ENCODE data around the gene SKOR2.

The SKOR2 gene

DNA sequence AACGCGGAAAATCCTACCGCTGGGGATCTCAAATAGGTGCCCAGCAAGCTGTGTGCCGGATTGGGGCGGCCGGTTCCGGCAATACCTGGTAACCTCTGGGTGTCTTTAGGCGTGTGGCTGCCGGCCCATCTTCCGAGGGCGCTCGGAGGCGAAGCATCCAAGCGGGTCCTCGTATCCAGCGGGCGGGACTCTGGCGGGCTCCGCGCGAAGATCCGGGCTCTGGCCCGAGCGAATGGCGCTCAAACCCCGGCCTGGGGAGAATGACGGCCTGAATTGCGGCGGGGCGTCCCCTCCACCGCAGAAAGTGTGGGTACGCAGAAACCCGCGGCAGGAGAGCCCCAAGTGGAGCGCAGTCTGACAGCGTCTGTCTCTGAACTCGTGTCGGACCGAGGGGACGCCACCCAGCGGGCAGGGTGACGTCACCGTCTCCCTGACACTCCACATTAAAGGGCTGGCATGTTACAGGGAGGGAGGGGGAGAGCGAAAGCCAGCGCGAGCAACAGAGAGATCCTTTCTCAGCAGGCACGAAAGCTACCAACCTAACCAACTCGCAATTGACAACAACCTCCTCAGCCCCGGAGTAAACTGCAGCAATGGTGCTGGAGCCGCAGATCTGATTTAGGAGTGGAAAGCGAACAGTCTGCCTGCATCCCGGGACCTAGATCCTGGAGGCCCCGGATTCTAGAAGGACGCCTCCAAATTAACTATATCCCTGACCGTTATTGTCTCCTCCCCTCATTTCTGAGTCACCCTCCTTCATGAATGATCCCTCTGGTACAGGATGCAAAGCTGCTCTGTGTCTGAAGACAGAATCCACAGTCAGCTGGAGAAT is at the start of gene SKOR2:
SKOR2 (minus strand) TSS at position 372 of the 832 bp plus-strand sequence. CDS start 2,477 bp downstream, outside the sequence.
- DNase-seq (ENCODE audit: low read depth in 2 of 2): no peak

GRCh38 chr18:47296462-47296861 is 45.0 kb upstream of the SKOR2 start:
- no peak for DNase-seq (ENCODE audit: low read depth in 2 of 2)

DNA sequence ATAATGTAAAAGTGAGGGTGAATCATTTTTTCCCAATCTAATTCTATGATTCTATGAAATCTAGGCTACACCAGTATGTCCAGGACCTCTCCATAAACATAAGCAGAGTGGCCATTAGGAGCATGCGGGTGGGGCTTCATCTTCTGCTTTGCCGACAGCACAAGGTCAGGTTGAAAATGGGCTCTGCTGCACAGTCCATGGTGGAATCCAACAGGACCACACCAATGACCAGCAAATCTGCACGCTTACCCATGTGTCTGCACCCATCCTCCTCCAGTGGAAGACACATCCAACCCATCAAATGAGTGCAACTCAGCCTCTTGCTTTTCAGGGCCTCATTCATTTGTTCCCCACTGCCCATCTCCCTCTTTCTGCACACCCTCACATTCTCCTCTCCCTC is 43.3 kb upstream of the SKOR2 start:
- no peak for DNase-seq (ENCODE audit: low read depth in 2 of 2)

- DNase-seq (ENCODE audit: low read depth in 2 of 2): no peak
Measured at GRCh38 chr18:47288741-47289140, 37.3 kb upstream of the SKOR2 start.

GRCh38 chr18:47287911-47288585 is 36.6 kb upstream of the SKOR2 start:
- DNase-seq (ENCODE audit: low read depth in 2 of 2): no peak

GRCh38 chr18:47286776-47287410 is 35.4 kb upstream of the SKOR2 start:
- no peak for DNase-seq (ENCODE audit: low read depth in 2 of 2)

DNA sequence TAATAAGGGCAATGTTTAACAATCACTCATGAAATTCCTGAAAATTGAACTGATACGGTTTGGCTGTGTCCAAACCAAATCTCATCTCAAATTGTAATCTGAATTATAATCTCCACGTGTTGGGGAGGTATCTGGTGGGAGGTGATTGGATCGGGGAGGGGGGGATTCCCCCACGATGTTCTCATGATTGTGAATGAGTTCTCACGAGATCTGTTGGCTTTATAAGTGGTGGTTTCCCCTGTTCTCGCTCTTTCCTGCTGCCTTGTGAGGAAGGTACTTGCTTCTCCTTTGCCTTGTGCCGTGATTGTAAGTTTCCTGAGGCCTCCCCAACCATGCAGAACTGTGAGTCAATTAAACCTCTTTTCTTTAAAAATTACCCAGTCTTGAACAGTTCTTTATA is 34.0 kb upstream of the SKOR2 start:
- no peak for DNase-seq (ENCODE audit: low read depth in 2 of 2)

GRCh38 chr18:47284721-47285395 is 33.4 kb upstream of the SKOR2 start:
- no peak for DNase-seq (ENCODE audit: low read depth in 2 of 2)

DNA sequence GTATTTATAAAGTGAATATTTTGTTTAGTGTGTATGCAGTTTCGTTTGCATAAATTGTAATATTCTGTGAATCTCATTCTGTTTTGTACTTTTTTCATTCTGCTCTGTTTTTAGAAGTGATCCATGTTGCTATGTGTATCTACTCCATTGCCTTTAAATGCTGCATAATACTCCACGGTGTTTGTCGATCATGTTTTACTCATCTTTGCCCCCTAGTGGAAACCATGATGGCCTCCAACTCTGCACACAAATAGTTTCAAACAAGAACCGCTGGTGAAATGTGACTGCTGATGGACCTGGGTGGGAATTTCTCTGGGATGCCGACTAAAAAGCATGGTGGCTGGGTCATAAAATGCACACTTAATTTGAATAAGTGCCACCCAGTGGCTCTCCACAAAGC is 32.0 kb upstream of the SKOR2 start:
- DNase-seq (ENCODE audit: low read depth in 2 of 2): no peak

GRCh38 chr18:47280121-47280520 is 28.7 kb upstream of the SKOR2 start:
- no peak for DNase-seq (ENCODE audit: low read depth in 2 of 2)

GRCh38 chr18:47274961-47275360 is 23.5 kb upstream of the SKOR2 start:
- no peak for DNase-seq (ENCODE audit: low read depth in 2 of 2)

- no peak for DNase-seq (ENCODE audit: low read depth in 2 of 2)
Measured at GRCh38 chr18:47265197-47265596, 13.7 kb upstream of the SKOR2 start.

DNA sequence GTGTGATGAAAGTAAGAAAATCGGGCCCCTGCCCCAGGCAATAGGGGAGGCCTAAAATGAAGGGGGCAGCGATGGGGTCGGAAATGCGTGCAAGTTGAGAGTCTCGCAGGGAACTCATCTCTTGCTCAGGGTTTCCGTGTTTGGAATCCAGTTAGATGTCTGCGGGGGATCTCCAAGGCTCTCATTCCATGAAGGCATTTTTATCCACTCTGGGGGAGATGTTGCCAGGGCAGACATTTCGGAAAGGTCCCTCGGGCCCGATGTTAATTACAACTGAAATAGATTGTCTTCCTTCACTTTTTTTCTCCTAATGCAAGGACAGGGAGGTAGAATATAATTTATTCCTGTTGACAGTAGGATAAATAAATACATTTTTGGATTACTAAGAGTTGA is 12.8 kb upstream of the SKOR2 start:
- no peak for DNase-seq (ENCODE audit: low read depth in 2 of 2)

GRCh38 chr18:47263430-47264307 is 12.2 kb upstream of the SKOR2 start:
- DNase-seq (ENCODE audit: low read depth in 2 of 2): no peak

- no peak for DNase-seq (ENCODE audit: low read depth in 2 of 2)
Measured at GRCh38 chr18:47263150-47263429, 11.6 kb upstream of the SKOR2 start.

DNA sequence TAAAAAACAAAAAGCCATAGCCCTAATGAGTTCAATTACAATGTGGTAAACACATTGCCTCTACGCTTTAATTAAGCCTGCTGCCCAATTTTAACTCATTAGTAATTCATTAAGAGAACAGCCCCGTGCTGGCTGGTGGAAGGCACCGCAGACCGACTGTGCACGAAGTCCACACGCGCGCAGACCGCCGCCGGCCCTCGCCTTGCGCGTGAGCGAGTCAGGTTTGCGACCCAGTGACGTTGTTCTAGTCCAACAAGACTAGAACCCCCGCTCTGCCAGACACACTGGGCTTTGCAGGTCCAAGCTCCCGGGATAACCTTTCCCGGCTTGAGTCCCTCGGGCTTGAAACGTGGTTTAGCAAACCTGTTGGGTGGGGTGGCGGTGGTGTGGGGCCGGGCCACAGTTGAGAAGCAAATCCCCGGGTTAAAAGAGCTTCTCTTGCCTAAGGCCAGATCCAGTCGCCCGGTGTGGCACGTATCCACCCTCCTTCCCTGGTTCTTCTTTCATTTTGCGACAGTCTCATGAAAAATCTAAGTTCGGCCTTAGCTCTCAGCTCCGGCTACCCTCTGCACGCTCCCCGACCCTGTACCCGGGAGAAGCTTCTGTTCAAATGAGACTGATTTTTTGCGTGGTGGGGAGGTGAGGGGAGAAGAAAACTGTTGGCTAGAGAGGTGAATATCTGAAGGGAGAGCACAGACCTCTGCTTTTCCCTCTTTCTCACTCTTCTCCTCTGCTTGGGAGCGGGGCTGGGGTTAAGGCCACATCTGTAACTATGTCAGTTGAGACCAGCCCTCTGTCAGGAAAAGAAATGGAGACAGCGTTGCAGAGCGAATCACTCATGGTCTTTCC is 11.1 kb upstream of the SKOR2 start:
- no peak for DNase-seq (ENCODE audit: low read depth in 2 of 2)

GRCh38 chr18:47261902-47262300 is 10.4 kb upstream of the SKOR2 start:
- no peak for DNase-seq (ENCODE audit: low read depth in 2 of 2)

DNA sequence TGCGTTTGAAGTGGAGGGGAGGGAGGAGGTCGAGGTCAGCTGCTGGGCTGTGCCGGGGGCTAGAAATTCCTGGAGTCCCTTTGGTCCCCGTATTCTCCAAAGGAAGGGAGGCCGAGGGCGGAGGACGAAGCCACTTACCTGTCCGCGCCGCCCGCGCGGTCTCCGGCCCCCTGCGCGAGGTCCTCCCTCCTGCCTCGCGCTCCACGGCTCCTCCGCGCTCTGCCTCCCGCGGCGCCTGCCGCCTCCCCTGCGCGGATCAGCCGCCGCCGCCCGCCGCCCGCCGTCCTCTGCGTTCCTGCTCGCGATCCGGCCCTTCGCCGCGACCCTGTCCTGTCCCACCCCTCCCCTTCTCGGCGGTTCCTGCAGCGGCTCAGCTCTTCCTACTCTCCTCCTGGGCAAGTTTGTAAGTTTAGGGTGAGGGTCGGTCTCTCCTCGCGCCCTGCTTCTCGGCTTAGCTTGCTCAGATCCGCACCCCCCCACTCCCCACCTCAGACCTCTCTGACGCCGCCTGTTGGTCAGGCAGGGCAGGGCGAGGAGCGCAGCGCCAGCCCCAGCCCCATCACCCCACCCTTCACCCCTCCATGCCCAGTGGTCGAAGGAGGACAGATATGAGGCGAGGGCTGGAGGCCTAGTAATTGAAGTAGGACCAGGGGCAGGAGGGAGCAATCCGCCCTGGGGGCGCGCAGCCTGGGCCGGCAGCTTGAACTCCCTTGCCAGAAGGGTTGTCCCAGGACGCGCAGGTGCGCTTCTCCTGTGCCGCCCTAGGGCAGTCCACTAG is 9.7 kb upstream of the SKOR2 start:
- DNase-seq (ENCODE audit: low read depth in 2 of 2): no peak

- no peak for DNase-seq (ENCODE audit: low read depth in 2 of 2)
Measured at GRCh38 chr18:47260120-47260923, 8.9 kb upstream of the SKOR2 start.
